Testis (tissue), 3 donors: ENCODE results near the gene METTL6. TPM values are rescaled to one million over a fixed set of nuclear protein-coding genes. Genes with fewer than 3 reads are reported as not detected.
A peak's percentile ranks its signal among the peaks of the same experiment; 100 is the strongest.
"Not testable (repeated sequence)": the region's sequence is repeated elsewhere in the genome, so short reads cannot be mapped to it uniquely, and the experiment has no call there.

Source experiments
- DNase-seq: peaks from one replicate; pipeline ENCODE4 v3.0.0-alpha.2; 2019
- H3K27ac ChIP-seq, 2 donors: fragments of 200-600 bp; sonication (generic); one replicate each; pipeline ENCODE4 v1.5.1; 2019
- H3K27me3 ChIP-seq: fragments of 200-600 bp; sonication (generic); one replicate; pipeline ENCODE4 v1.5.1; 2019
- H3K36me3 ChIP-seq: fragments of 200-600 bp; sonication (generic); one replicate; pipeline ENCODE4 v1.5.1; 2017; ENCODE audit warnings: low read depth; ENCODE audit errors: missing control alignments
- H3K4me1 ChIP-seq: fragments of 200-600 bp; sonication (generic); one replicate; pipeline ENCODE4 v1.5.1; 2019
- H3K4me3 ChIP-seq, 2 donors: fragments of 200-600 bp; sonication (generic); one replicate each; pipeline ENCODE4 v1.5.1; 2017 to 2019
- H3K9me3 ChIP-seq: fragments of 200-600 bp; sonication (generic); one replicate; pipeline ENCODE4 v1.5.1; 2017
- POLR2A ChIP-seq: fragments of 450-650 bp; IDR thresholded peaks from one replicate; pipeline ENCODE4 v1.6.1; 2017; ENCODE audit warnings: antibody characterized with exemption, mild to moderate bottlenecking, moderate library complexity
- WGBS, 2 donors: methylation state at CpG; one replicate each; pipeline ENCODE4 v1.1.5; 2018; 5-methylcytosine and 5-hydroxymethylcytosine counted together
- intact Hi-C: fragments of 100-400 bp; cut with DNase I; formaldehyde crosslinking; loops from one replicate; pipeline ENCODE4 v1.15.1; 2023; ENCODE audit warnings: low total_unique reads
- polyA plus RNA-seq: library from polyadenylated mRNA; stranded (reverse); fragments of 350-450 nt; fragmentation: Illumina TruSeq; extraction: RNeasy Lipid Tissue Mini Kit (QIAGEN cat#74804); gene quantifications from one replicate; pipeline ENCODE4 v1.2.3, GENCODE V29; 2014; ENCODE audit warnings: low read depth, low replicate concordance; ENCODE audit not compliant: insufficient read depth
- small RNA-seq, 2 donors: library from RNA; depleted of rRNA; stranded (forward); fragments of <200 nt; gene quantifications; one replicate each; pipeline ENCODE3, GENCODE V24; 2016
- total RNA-seq, 2 donors: library from RNA; depleted of rRNA; stranded (reverse); fragments of >200 nt; gene quantifications; one replicate each; pipeline ENCODE4 v1.2.3, GENCODE V29; 2016
- TF ChIP-seq, protein P1 (sequence below), 3 experiments: fragments of 450-650 bp in 2 of 3; fragments of 200-600 bp in 1 of 3; sonication (generic) in 1 of 3; IDR thresholded peaks; one replicate each; pipeline ENCODE4 v1.5.1; 2016 to 2019; ENCODE audit warnings: antibody characterized with exemption in 3 of 3, mild to moderate bottlenecking in 2 of 3, moderate library complexity in 1 of 3

METTL6 gene
- total and polyA plus RNA-seq, 3 donors from 2014 or later: 42.9 to 49.4 (median 45.1) TPM

GRCh38 chr3:15368561-15369135, 58.7 kb downstream of the METTL6 start:
- WGBS, 2 donors: 73 to 77% methylated on average over 6 of the region's 6 CpGs

GRCh38 chr3:15367059-15367458, 60.3 kb downstream of the METTL6 start:
- H3K27me3 ChIP-seq: no peaks in the 10 kb centered on the region
- no peak overlapping the region for H3K4me3 ChIP-seq
- H3K27ac ChIP-seq: no peak overlapping the region
- no peaks in the 10 kb centered on the region for H3K36me3 ChIP-seq
- intact Hi-C loops: no loop called here
- H3K9me3 ChIP-seq: no peaks in the 10 kb centered on the region
- TF ChIP-seq, protein P1, sequence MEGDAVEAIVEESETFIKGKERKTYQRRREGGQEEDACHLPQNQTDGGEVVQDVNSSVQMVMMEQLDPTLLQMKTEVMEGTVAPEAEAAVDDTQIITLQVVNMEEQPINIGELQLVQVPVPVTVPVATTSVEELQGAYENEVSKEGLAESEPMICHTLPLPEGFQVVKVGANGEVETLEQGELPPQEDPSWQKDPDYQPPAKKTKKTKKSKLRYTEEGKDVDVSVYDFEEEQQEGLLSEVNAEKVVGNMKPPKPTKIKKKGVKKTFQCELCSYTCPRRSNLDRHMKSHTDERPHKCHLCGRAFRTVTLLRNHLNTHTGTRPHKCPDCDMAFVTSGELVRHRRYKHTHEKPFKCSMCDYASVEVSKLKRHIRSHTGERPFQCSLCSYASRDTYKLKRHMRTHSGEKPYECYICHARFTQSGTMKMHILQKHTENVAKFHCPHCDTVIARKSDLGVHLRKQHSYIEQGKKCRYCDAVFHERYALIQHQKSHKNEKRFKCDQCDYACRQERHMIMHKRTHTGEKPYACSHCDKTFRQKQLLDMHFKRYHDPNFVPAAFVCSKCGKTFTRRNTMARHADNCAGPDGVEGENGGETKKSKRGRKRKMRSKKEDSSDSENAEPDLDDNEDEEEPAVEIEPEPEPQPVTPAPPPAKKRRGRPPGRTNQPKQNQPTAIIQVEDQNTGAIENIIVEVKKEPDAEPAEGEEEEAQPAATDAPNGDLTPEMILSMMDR (IDR thresholded peaks at IDR 0.05): no peak
- no peak for TF ChIP-seq POLR2A
- peaks cover 7% of the 10 kb centered on the region for H3K4me1 ChIP-seq
- no peak for DNase-seq
- WGBS, 2 donors: 30 to 37% methylated on average over 1 of the region's 1 CpG

More at GRCh38 chr3:15368561-15369135, 58.7 kb downstream of the METTL6 start:
- Histone ChIP-seq H3K27ac (no peak overlapping the region), H3K36me3 (no peaks in the 10 kb centered on the region), H3K4me1 (peaks cover 4% of the 10 kb centered on the region), H3K9me3 (no peaks in the 10 kb centered on the region), H3K4me3 (no peak overlapping the region), H3K27me3 (no peaks in the 10 kb centered on the region)
- intact Hi-C loops: no loop called here
- no peak for TF ChIP-seq POLR2A
- DNase-seq: no peak

DNA sequence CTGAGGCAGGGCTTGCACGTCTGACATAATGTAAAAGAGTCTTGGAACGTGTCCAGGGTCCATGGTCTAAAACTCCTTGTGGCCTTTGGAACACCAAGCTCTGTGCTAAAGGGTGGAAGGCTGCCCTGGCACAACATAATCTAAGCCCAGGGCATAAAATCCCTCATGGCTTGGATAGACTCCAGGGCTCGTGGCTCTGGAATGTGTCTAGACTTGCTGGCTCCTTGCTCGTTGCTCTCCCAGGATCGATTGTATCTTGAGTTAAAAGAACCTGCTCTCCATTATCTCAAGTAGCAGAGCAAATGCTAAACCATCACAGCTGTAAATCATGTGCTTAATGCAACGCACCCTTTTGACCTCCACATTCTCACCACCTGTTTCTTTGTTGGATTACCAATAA, 63.3 kb downstream of the METTL6 start:
- H3K27me3 ChIP-seq, intact Hi-C loops, H3K9me3 ChIP-seq, H3K4me3 ChIP-seq, H3K27ac ChIP-seq, H3K36me3 ChIP-seq: not testable (repeated sequence)
- WGBS, 2 donors: 36 to 53% methylated on average over 6 of the region's 6 CpGs
- H3K4me1 ChIP-seq: peaks cover 22% of the 10 kb centered on the region
- DNase-seq: peak; percentile 40

- Histone ChIP-seq H3K9me3 (no peaks in the 10 kb centered on the region), H3K27ac (peak overlapping the region in 1 of 2 donors; percentile 63), H3K27me3 (no peaks in the 10 kb centered on the region), H3K4me1 (peaks cover 22% of the 10 kb centered on the region), H3K36me3 (no peaks in the 10 kb centered on the region), H3K4me3 (no peak overlapping the region)
- intact Hi-C loops: no loop called here
- no peak for TF ChIP-seq POLR2A
- TF ChIP-seq, protein P1 (IDR thresholded peaks at IDR 0.05): no peak
- WGBS, 2 donors: 51 to 65% methylated on average over 11 of the region's 11 CpGs
- no peak for DNase-seq
These were observed 65.7 kb downstream of the METTL6 start for GRCh38 chr3:15361494-15362214.

DNA sequence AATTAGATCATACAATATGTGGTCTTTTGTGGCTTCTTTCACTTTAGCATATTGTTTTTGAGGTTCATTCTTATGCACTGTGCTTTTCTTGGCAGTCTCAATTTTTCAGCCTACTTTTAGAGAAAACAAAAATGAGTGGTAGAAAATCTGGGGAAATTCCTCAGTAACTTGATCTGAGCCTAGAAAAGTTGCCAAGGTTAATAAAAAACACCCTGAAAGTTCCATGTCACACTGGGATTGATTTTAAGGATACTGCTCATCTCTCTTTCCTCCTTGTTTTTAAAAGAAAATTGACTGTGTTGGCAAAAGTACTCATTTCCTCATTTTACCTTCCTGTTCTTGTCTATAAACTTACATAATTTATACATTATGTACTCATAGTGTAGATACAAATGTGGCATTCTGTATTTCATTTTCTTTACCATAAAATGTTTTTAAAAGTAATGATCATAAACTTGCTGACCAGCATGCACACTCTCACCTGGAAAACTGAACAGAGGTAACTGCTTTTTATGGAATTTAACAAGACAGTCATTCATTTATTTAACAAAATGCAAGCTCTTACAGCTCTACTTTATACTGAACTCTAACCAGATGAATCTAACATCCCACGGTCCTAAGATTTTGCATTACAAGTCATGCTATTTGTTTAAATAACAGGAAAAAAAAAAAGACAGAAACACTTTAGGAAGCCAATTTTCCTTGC, 66.4 kb downstream of the METTL6 start:
- TF ChIP-seq POLR2A: no peak
- TF ChIP-seq, protein P1 (IDR thresholded peaks at IDR 0.05): no peak
- H3K4me3 ChIP-seq: no peak overlapping the region
- intact Hi-C loops: no loop called here
- 44 to 48% methylated on average over 1 of the region's 1 CpG for WGBS, 2 donors
- H3K4me1 ChIP-seq: peaks cover 28% of the 10 kb centered on the region
- H3K36me3 ChIP-seq: no peaks in the 10 kb centered on the region
- DNase-seq: no peak
- no peaks in the 10 kb centered on the region for H3K27me3 ChIP-seq
- no peaks in the 10 kb centered on the region for H3K9me3 ChIP-seq
- peak overlapping the region in 1 of 2 donors; percentile 63 for H3K27ac ChIP-seq

Small RNA genes within 50 kb of the gene (small RNA-seq; reads per million reads assigned to genes)
- gene HMGN2P7: 0 reads per million in 2 donors
- gene RNU6-1024P: 0 reads per million in 2 donors

Other genes starting within 250 kb of the METTL6 start
- gene CAPN7, start 221.3 kb downstream of the METTL6 start, total RNA-seq: 10 to 100 TPM; 79.3 to 94.7 TPM
- gene CAPN7, start 221.3 kb downstream of the METTL6 start, polyA plus RNA-seq: 31.0 TPM
- gene SH3BP5, start 95.0 kb downstream of the METTL6 start, total RNA-seq: 100 to 1,000 TPM; 102 to 126 TPM
- 86.7 TPM for gene SH3BP5, start 95.0 kb downstream of the METTL6 start, polyA plus RNA-seq
- 10 to 100 TPM; 25.5 to 33.4 TPM for gene EAF1, start 54 bp upstream of the METTL6 start, total RNA-seq
- 28.5 TPM for gene EAF1, start 54 bp upstream of the METTL6 start, polyA plus RNA-seq
- 1 to 10 TPM; 5.4 to 7.6 TPM for gene COLQ, start 94.2 kb upstream of the METTL6 start, total RNA-seq
- gene COLQ, start 94.2 kb upstream of the METTL6 start, polyA plus RNA-seq: 6.7 TPM
- gene HACL1, start 174.0 kb upstream of the METTL6 start, total RNA-seq: 10 to 100 TPM; 35.7 to 44.3 TPM
- gene HACL1, start 174.0 kb upstream of the METTL6 start, polyA plus RNA-seq: 42.2 TPM
- 10 to 100 TPM; 31.3 to 44.7 TPM for gene BTD, start 174.2 kb upstream of the METTL6 start, total RNA-seq
- gene BTD, start 174.2 kb upstream of the METTL6 start, polyA plus RNA-seq: 54.7 TPM